Neural crest cell (in vitro differentiated cells): ENCODE measurements around the gene SPATS2. TPM values are rescaled to one million over a fixed set of nuclear protein-coding genes. Genes with fewer than 3 reads are reported as not detected.

Source experiments
- DNase-seq: peaks from one replicate; pipeline ENCODE4 v3.0.0; 2021; ENCODE audit warnings: low read depth, mixed read lengths, low spot score
- H3K27ac Mint-ChIP-seq: one replicate; pipeline ENCODE4 v1.8.0; 2021; ENCODE audit warnings: mild to moderate bottlenecking, mixed read lengths; ENCODE audit not compliant: unreplicated experiment
- H3K27me3 Mint-ChIP-seq: 2 replicates; pipeline ENCODE4 v1.8.0; 2021; ENCODE audit warnings: low read depth, mild to moderate bottlenecking, mixed read lengths
- H3K36me3 Mint-ChIP-seq: 2 replicates; pipeline ENCODE4 v1.8.0; 2021; ENCODE audit warnings: low read depth, mild to moderate bottlenecking, mixed read lengths
- H3K4me1 Mint-ChIP-seq: 2 replicates; pipeline ENCODE4 v1.8.0; 2021; ENCODE audit warnings: mixed read lengths
- H3K4me3 Mint-ChIP-seq: one replicate; pipeline ENCODE4 v1.8.0; 2021; ENCODE audit warnings: mild to moderate bottlenecking, mixed read lengths
- H3K9me3 Mint-ChIP-seq: 2 replicates; pipeline ENCODE4 v1.8.0; 2021; ENCODE audit warnings: mixed read lengths
- CTCF ChIP-seq: fragments of 200-600 bp; sonication (generic); conservative IDR thresholded peaks from 2 replicates; pipeline ENCODE4 v1.5.0; 2021; ENCODE audit warnings: antibody characterized with exemption, mild to moderate bottlenecking
- total RNA-seq: library from RNA; stranded (reverse); gene quantifications from 2 replicates; pipeline ENCODE4 v1.2.1, GENCODE V29; 2021

Gene SPATS2
- total RNA-seq, 1 donor from 2014 or later: 45.2 TPM

- no peaks in the 10 kb centered on the region for H3K9me3 Mint-ChIP-seq
- DNase-seq: no peak
Observed at GRCh38 chr12:49478949-49479664, 111.8 kb downstream of the SPATS2 start.

DNA sequence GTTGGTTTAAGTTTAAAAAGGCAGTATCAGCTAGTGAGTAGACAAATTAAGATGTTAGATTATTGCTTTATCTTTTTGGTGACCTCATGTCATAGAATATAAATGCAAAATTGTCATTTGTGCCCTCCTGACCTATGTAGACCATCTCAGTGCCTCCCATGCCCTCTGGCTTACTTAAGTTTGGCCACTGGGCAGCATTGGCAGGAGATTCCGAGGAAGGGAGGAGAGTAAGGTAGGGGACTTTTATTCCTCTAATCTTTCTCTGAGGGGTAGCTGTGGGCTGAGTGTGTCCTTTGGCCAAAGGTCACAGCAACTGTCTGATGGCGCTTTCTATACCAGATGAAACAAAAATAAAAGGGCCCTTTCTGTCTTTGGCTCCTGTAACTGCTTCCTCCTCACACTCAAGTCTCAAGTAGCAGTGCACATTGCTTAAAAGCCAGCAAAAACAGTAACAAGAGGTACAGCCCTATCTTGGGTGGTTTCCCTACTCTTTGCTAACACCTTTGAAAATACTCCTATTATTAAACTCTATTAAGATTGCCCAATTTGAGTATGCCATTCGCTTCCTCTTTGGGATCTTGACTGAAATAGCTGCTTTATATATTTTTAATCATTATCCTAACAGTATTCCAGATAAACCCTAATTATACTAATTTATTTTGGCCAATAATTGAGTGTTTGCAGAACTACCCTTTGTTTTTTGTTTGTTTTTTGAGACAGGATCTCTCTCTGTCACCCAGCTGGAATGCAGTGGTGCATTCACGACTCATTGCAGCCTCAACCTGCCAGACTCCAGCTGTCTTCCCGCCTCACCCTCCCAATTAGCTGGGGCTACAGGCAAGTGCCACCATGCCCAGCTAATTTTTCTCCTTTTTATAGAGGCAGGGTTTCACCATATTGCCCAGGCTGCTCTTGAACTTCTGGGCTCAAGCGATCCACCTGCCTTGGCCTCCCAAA, 115.1 kb downstream of the SPATS2 start:
- Mint-ChIP-seq H3K36me3 (no peaks in the 10 kb centered on the region), H3K27me3 (no peaks in the 10 kb centered on the region), H3K4me1 (peaks cover 13% of the 10 kb centered on the region), H3K9me3 (no peaks in the 10 kb centered on the region), H3K4me3 (no peak overlapping the region), H3K27ac (no peak overlapping the region)
- TF ChIP-seq CTCF: no peak
- DNase-seq: no peak

More at GRCh38 chr12:49478949-49479664, 111.8 kb downstream of the SPATS2 start:
- Mint-ChIP-seq H3K4me1 (peaks cover 13% of the 10 kb centered on the region), H3K27me3 (no peaks in the 10 kb centered on the region), H3K27ac (no peak overlapping the region), H3K36me3 (peaks cover 2% of the 10 kb centered on the region), H3K4me3 (no peak overlapping the region)
- no peak for TF ChIP-seq CTCF

DNA sequence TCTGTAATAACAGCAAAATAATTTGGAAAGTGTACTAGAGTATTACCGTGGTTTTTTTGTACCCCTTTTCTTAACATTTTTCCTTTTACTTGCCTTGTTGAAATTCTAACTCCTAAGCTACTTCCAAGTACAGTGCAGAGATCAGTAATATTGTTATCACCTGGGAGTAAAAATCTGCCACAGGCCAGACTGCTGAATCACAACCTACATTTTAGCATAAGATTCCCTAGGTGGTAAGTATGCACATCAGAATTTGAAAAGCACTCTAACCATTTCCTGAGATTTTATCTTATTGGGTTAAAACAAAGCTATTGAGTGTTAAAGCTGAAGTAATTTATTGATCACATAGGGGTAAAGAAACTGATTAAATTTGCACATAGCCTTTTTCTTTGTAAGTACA, 116.4 kb downstream of the SPATS2 start:
- no peak overlapping the region for H3K27ac Mint-ChIP-seq
- peaks cover 13% of the 10 kb centered on the region for H3K4me1 Mint-ChIP-seq
- H3K9me3 Mint-ChIP-seq: no peaks in the 10 kb centered on the region
- DNase-seq: no peak
- no peaks in the 10 kb centered on the region for H3K27me3 Mint-ChIP-seq
- no peak for TF ChIP-seq CTCF
- no peak overlapping the region for H3K4me3 Mint-ChIP-seq
- H3K36me3 Mint-ChIP-seq: no peaks in the 10 kb centered on the region

GRCh38 chr12:49487605-49488004, 120.3 kb downstream of the SPATS2 start:
- peaks cover 3% of the 10 kb centered on the region for H3K4me1 Mint-ChIP-seq
- no peak overlapping the region for H3K27ac Mint-ChIP-seq
- no peak for DNase-seq
- no peaks in the 10 kb centered on the region for H3K36me3 Mint-ChIP-seq
- H3K4me3 Mint-ChIP-seq: no peak overlapping the region
- H3K9me3 Mint-ChIP-seq: no peaks in the 10 kb centered on the region
- no peak for TF ChIP-seq CTCF
- no peaks in the 10 kb centered on the region for H3K27me3 Mint-ChIP-seq

DNA sequence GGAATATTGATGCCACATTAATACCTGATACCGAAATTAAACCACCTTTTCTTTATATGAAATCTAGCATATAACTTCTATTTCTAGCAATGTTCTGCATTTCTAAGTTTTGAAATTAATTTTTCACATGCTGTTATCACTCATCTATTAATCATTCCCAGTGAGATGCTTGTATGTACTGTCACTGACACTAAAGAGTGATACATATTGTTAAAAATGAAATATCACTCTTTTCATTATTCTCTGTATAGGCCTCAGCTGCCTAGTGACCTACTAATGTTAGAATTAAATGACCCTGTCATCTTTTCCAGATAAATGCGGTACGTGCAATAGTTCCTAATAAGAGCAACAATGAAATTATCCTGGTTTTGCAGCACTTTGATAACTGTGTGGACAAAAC, 121.9 kb downstream of the SPATS2 start:
- H3K4me3 Mint-ChIP-seq: no peak overlapping the region
- DNase-seq: no peak
- no peaks in the 10 kb centered on the region for H3K4me1 Mint-ChIP-seq
- H3K27me3 Mint-ChIP-seq: no peaks in the 10 kb centered on the region
- TF ChIP-seq CTCF: no peak
- H3K36me3 Mint-ChIP-seq: no peaks in the 10 kb centered on the region
- no peaks in the 10 kb centered on the region for H3K9me3 Mint-ChIP-seq
- H3K27ac Mint-ChIP-seq: no peak overlapping the region
